Neural progenitor cell (in vitro differentiated cells): ENCODE results near the gene SMAD9. TPM values are rescaled to one million over a fixed set of nuclear protein-coding genes. Genes with fewer than 3 reads are reported as not detected.

Source experiments
- DNase-seq: peaks from one replicate; pipeline ENCODE4 v3.0.0-alpha.2; 2016; ENCODE audit warnings: low spot score
- H2AFZ ChIP-seq: fragments of 200-600 bp; sonication (generic); replicated peaks from 2 replicates; pipeline ENCODE4 v1.6.1; 2016; ENCODE audit warnings: antibody characterized with exemption
- H3F3A ChIP-seq: fragments of 200-600 bp; sonication (generic); 2 replicates; pipeline ENCODE4 v1.6.1; 2016; ENCODE audit warnings: antibody characterized with exemption, low read depth
- H3K27ac ChIP-seq: fragments of 200-600 bp; sonication (generic); 2 replicates; pipeline ENCODE4 v1.5.1; 2016; ENCODE audit warnings: mild to moderate bottlenecking
- H3K27me3 ChIP-seq: fragments of 200-600 bp; sonication (generic); 2 replicates; pipeline ENCODE4 v1.6.1; 2016; ENCODE audit warnings: mild to moderate bottlenecking, moderate library complexity
- H3K36me3 ChIP-seq: fragments of 200-600 bp; sonication (generic); 2 replicates; pipeline ENCODE4 v1.5.1; 2016
- H3K4me1 ChIP-seq: fragments of 200-600 bp; sonication (generic); 2 replicates; pipeline ENCODE4 v1.6.1; 2016; ENCODE audit warnings: mixed run types
- H3K4me2 ChIP-seq: fragments of 200-600 bp; sonication (generic); 2 replicates; pipeline ENCODE4 v1.6.1; 2016
- H3K4me3 ChIP-seq: fragments of 200-600 bp; sonication (generic); 2 replicates; pipeline ENCODE4 v1.5.1; 2016
- H3K79me2 ChIP-seq: fragments of 200-600 bp; sonication (generic); 2 replicates; pipeline ENCODE4 v1.6.1; 2016; ENCODE audit warnings: low read depth
- H3K9ac ChIP-seq: fragments of 200-600 bp; sonication (generic); 2 replicates; pipeline ENCODE4 v1.6.1; 2016
- H3K9me3 ChIP-seq: fragments of 200-600 bp; sonication (generic); 2 replicates; pipeline ENCODE4 v1.5.1; 2016; ENCODE audit warnings: low read depth
- H4K20me1 ChIP-seq: fragments of 200-600 bp; sonication (generic); 2 replicates; pipeline ENCODE4 v1.6.1; 2016; ENCODE audit warnings: low read depth
- H3K27ac Mint-ChIP-seq: 3 replicates; pipeline ENCODE4 v1.8.0; 2021; ENCODE audit warnings: mixed read lengths
- H3K27me3 Mint-ChIP-seq: 2 replicates; pipeline ENCODE4 v1.8.0; 2022; ENCODE audit warnings: low read depth, mild to moderate bottlenecking, inconsistent platforms, moderate library complexity, mixed read lengths; ENCODE audit not compliant: insufficient read depth
- H3K36me3 Mint-ChIP-seq: 3 replicates; pipeline ENCODE4 v1.8.0; 2021; ENCODE audit warnings: mixed read lengths
- H3K4me1 Mint-ChIP-seq: 3 replicates; pipeline ENCODE4 v1.8.0; 2021; ENCODE audit warnings: mixed read lengths
- H3K4me3 Mint-ChIP-seq: 3 replicates; pipeline ENCODE4 v1.8.0; 2021; ENCODE audit warnings: mild to moderate bottlenecking, moderate library complexity, mixed read lengths
- H3K9me3 Mint-ChIP-seq: 3 replicates; pipeline ENCODE4 v1.8.0; 2020; ENCODE audit warnings: mixed read lengths
- CTCF ChIP-seq: fragments of 200-600 bp; sonication (generic); IDR thresholded peaks from 2 replicates; pipeline ENCODE4 v1.5.1; 2017; ENCODE audit warnings: antibody characterized with exemption, mild to moderate bottlenecking
- EZH2 ChIP-seq: fragments of 200-600 bp; sonication (generic); IDR thresholded peaks from 2 replicates; pipeline ENCODE4 v1.6.1; 2017; ENCODE audit warnings: antibody characterized with exemption, mild to moderate bottlenecking, moderate library complexity
- EZH2phosphoT487 ChIP-seq: fragments of 200-600 bp; sonication (generic); IDR thresholded peaks from 2 replicates; pipeline ENCODE4 v1.6.1; 2017; ENCODE audit warnings: antibody characterized with exemption
- total RNA-seq: library from RNA; depleted of rRNA; stranded (reverse); fragments of >200 nt; gene quantifications from 2 replicates; pipeline ENCODE4 v1.2.3, GENCODE V29; 2015; ENCODE audit warnings: low replicate concordance

SMAD9 gene
- total RNA-seq, 1 donor from 2014 or later: 1.6 TPM

GRCh38 chr13:36820222-36820621, 99.8 kb downstream of the SMAD9 start:
- peaks cover 34% of the 10 kb centered on the region for H3K4me1 Mint-ChIP-seq
- Histone ChIP-seq H3F3A (peaks cover 7% of the 10 kb centered on the region), H2AFZ (no peak overlapping the region), H3K4me3 (peak overlapping the region; percentile 65), H3K36me3 (no peaks in the 10 kb centered on the region), H3K4me1 (peaks cover 11% of the 10 kb centered on the region), H4K20me1 (peaks cover 13% of the 10 kb centered on the region), H3K9ac (no peak overlapping the region), H3K9me3 (no peaks in the 10 kb centered on the region), H3K27me3 (no peaks in the 10 kb centered on the region), H3K27ac (no peak overlapping the region), H3K79me2 (peaks cover 56% of the 10 kb centered on the region), H3K4me2 (peak overlapping the region; percentile 83)
- H3K36me3 Mint-ChIP-seq: peaks cover 4% of the 10 kb centered on the region
- peaks cover 2% of the 10 kb centered on the region for H3K27me3 Mint-ChIP-seq
- no peak for DNase-seq
- no peak for TF ChIP-seq CTCF
- TF ChIP-seq EZH2: no peak
- TF ChIP-seq EZH2phosphoT487: no peak
- no peak overlapping the region for H3K27ac Mint-ChIP-seq
- H3K4me3 Mint-ChIP-seq: peak overlapping the region; percentile 95
- no peaks in the 10 kb centered on the region for H3K9me3 Mint-ChIP-seq

GRCh38 chr13:36819739-36820090, 100.3 kb downstream of the SMAD9 start:
- H3K27ac Mint-ChIP-seq: peak overlapping the region; percentile 83
- no peaks in the 10 kb centered on the region for H3K9me3 Mint-ChIP-seq
- H3K36me3 Mint-ChIP-seq: peaks cover 4% of the 10 kb centered on the region

GRCh38 chr13:36818804-36819738, 101.0 kb downstream of the SMAD9 start, which contains the start of gene RFXAP:
RFXAP (plus strand) TSS chr13:36819222; CDS start chr13:36819358, 136 bp downstream.
- peaks cover 34% of the 10 kb centered on the region for H3K4me1 Mint-ChIP-seq
- Histone ChIP-seq H3K4me3 (peak within 1 kb of the TSS; percentile 65), H4K20me1 (peaks cover 13% of the 10 kb centered on the region), H3K36me3 (no peaks in the 10 kb centered on the region), H3F3A (peaks cover 7% of the 10 kb centered on the region), H3K9me3 (no peaks in the 10 kb centered on the region), H3K27ac (no peak within 1 kb of the TSS), H3K27me3 (no peaks in the 10 kb centered on the region), H3K79me2 (peaks cover 45% of the 10 kb centered on the region), H3K4me1 (peaks cover 11% of the 10 kb centered on the region), H3K9ac (peak within 1 kb of the TSS; percentile 48), H3K4me2 (peak within 1 kb of the TSS; percentile 83), H2AFZ (peak within 1 kb of the TSS; percentile 87)
- TF ChIP-seq CTCF (peak; percentile 22), EZH2phosphoT487 (no peak)
- DNase-seq: peak; percentile 97
- H3K36me3 Mint-ChIP-seq: peaks cover 4% of the 10 kb centered on the region
- H3K9me3 Mint-ChIP-seq: no peaks in the 10 kb centered on the region
- H3K4me3 Mint-ChIP-seq: peak within 1 kb of the TSS; percentile 95
- peak within 1 kb of the TSS; percentile 83 for H3K27ac Mint-ChIP-seq
- peaks cover 2% of the 10 kb centered on the region for H3K27me3 Mint-ChIP-seq

More at GRCh38 chr13:36819739-36820090, 100.3 kb downstream of the SMAD9 start:
- Mint-ChIP-seq H3K4me3 (peak overlapping the region; percentile 95), H3K27me3 (peaks cover 2% of the 10 kb centered on the region), H3K4me1 (peaks cover 34% of the 10 kb centered on the region)
- Histone ChIP-seq H3K4me2 (peak overlapping the region; percentile 83), H3K4me3 (peak overlapping the region; percentile 65), H3K27ac (no peak overlapping the region), H3K9ac (peak overlapping the region; percentile 48), H3K4me1 (peaks cover 11% of the 10 kb centered on the region), H2AFZ (peak overlapping the region; percentile 87), H3K9me3 (no peaks in the 10 kb centered on the region), H3K36me3 (no peaks in the 10 kb centered on the region), H3K79me2 (peaks cover 51% of the 10 kb centered on the region), H3F3A (peaks cover 7% of the 10 kb centered on the region), H4K20me1 (peaks cover 13% of the 10 kb centered on the region), H3K27me3 (no peaks in the 10 kb centered on the region)
- DNase-seq: peak; percentile 61
- TF ChIP-seq EZH2 (no peak), CTCF (no peak), EZH2phosphoT487 (no peak)
